Cardiac fibroblast (primary cell): ENCODE data around the gene HMGB1.

ENCODE experiments used
- DNase-seq, 2 donors: peaks; one replicate each; pipeline versions ENCODE4 v3.0.0 to v3.0.0-alpha.2; 2010; ENCODE audit warnings: low read depth in 2 of 2
- H3K4me3 ChIP-seq, 2 donors: replicated peaks in 1 of 2; 1 replicate in 1 of 2; 2 replicates in 1 of 2; pipeline ENCODE4 v1.5.1; 2011; ENCODE audit warnings: low read depth in 2 of 2, low read length in 2 of 2, mild to moderate bottlenecking in 2 of 2, moderate library complexity in 1 of 2
- CTCF ChIP-seq: IDR thresholded peaks from one replicate; pipeline ENCODE4 v1.5.1; 2011; ENCODE audit warnings: low read depth, mild to moderate bottlenecking, low read length, inconsistent platforms

Gene HMGB1

GRCh38 chr13:30412346-30412745 is 53.4 kb downstream of the HMGB1 start:
- H3K4me3 ChIP-seq: no peak overlapping the region
- DNase-seq: no peak
- no peak for TF ChIP-seq CTCF

GRCh38 chr13:30410705-30411125 is 55.0 kb downstream of the HMGB1 start:
- no peak for DNase-seq
- TF ChIP-seq CTCF: no peak
- H3K4me3 ChIP-seq: no peak overlapping the region

- peak; percentile 82 to 84 for DNase-seq
- H3K4me3 ChIP-seq: no peak overlapping the region
Measured at GRCh38 chr13:30409886-30410704, 55.6 kb downstream of the HMGB1 start.

GRCh38 chr13:30408319-30409101 is 57.2 kb downstream of the HMGB1 start:
- peak; percentile 88 to 92 for DNase-seq
- peak overlapping the region; percentile 15 to 33 for H3K4me3 ChIP-seq
- TF ChIP-seq CTCF: peak; percentile 74

More at GRCh38 chr13:30409886-30410704, 55.6 kb downstream of the HMGB1 start:
- no peak for TF ChIP-seq CTCF

- DNase-seq: no peak
- H3K4me3 ChIP-seq: no peak overlapping the region
- TF ChIP-seq CTCF: no peak
Measured at GRCh38 chr13:30406779-30407416, 58.8 kb downstream of the HMGB1 start.
